ENCODE results near the gene MT4. TPM values are rescaled to one million over a fixed set of nuclear protein-coding genes. Genes with fewer than 3 reads are reported as not detected.

MT4 gene
- total and polyA plus RNA-seq, 2 donors (not counting 1 experiment from before 2014, with no cell fraction given): not detected

DNA sequence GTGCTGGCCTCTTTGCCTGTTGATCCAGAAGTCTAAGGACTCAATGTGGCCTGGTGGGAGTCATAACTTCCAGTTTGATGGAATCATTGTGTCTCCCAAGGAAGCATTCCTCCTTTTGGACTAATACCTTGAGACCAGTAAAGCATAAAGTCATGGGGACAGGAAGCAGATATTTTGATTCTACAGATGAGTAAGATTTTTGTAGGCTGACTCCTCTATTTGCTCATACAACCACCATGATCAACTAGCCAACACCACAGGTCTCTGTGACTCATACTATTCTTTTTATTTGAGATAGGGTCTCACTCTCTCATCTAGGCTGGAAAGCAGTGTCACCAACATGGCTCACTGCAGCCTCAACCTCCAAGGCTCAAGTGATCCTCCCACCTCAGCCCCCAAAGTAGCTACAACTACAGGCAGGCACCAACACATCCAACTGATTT lies 49.7 kb downstream of the MT4 start:
- peak in 1 of 2 donors; percentile 96 for DNase-seq (ENCODE audit: low read depth in 2 of 2)
- H3K9ac ChIP-seq (ENCODE audit: insufficient read depth, low read length): no peak overlapping the region
- no peaks in the 10 kb centered on the region for H3K79me2 ChIP-seq (ENCODE audit: control insufficient read depth, insufficient read depth, low read length)
- no peaks in the 10 kb centered on the region for H3K27me3 ChIP-seq (ENCODE audit: control insufficient read depth, insufficient read depth, low read length)
- H3K9me3 ChIP-seq (ENCODE audit: control insufficient read depth, insufficient read depth, low read depth, low read length): no peaks in the 10 kb centered on the region
- H3K4me3 ChIP-seq (replicated peaks in 1 of 4; ENCODE audit: control extremely low read depth in 1 of 4, insufficient read depth in 1 of 4, low read depth in 3 of 4, low read length in 4 of 4): no peak overlapping the region
- H2AFZ ChIP-seq (ENCODE audit: low read length): no peak overlapping the region
- H3K27ac ChIP-seq (ENCODE audit: insufficient read depth, low read length): peak overlapping the region; percentile 59
- no peaks in the 10 kb centered on the region for H4K20me1 ChIP-seq (ENCODE audit: control insufficient read depth, extremely low read depth, insufficient read depth, low read length)
- TF ChIP-seq, protein P1, sequence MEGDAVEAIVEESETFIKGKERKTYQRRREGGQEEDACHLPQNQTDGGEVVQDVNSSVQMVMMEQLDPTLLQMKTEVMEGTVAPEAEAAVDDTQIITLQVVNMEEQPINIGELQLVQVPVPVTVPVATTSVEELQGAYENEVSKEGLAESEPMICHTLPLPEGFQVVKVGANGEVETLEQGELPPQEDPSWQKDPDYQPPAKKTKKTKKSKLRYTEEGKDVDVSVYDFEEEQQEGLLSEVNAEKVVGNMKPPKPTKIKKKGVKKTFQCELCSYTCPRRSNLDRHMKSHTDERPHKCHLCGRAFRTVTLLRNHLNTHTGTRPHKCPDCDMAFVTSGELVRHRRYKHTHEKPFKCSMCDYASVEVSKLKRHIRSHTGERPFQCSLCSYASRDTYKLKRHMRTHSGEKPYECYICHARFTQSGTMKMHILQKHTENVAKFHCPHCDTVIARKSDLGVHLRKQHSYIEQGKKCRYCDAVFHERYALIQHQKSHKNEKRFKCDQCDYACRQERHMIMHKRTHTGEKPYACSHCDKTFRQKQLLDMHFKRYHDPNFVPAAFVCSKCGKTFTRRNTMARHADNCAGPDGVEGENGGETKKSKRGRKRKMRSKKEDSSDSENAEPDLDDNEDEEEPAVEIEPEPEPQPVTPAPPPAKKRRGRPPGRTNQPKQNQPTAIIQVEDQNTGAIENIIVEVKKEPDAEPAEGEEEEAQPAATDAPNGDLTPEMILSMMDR (conservative IDR thresholded peaks at IDR 0.05 in 1 of 2, IDR thresholded peaks at IDR 0.05 in 1 of 2; ENCODE audit: low read depth in 1 of 2, low read length in 2 of 2): no peak
- no peak for TF ChIP-seq EZH2 (IDR thresholded peaks at IDR 0.05; ENCODE audit: low read length, missing control alignments)
- H3K4me2 ChIP-seq (ENCODE audit: extremely low read depth, insufficient read depth, low read length): no peak overlapping the region
- H3K4me1 ChIP-seq (ENCODE audit: control insufficient read depth, extremely low read depth, insufficient read depth, low read length): peaks cover 36% of the 10 kb centered on the region
- H3K36me3 ChIP-seq (ENCODE audit: control insufficient read depth, insufficient read depth, low read length): no peaks in the 10 kb centered on the region

DNA sequence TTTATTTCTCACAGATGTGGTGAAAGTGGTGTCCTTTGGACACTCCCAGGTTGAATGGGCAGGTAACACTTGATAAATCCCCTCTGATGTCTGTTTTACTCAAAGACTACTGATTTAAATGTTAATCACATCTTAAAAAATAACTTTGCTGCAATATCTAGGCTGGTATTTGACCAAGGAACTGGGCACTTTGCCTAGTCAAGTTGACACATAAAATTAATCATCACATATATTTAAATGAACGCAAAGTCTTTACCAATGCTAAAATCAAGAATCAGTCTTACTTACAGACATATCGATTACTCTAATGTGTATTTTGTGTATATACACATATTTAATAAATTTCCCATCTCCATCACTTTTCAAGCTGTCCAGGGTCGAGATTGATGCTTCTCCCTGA lies 50.5 kb downstream of the MT4 start:
- Histone ChIP-seq H3K9me3 (ENCODE audit: control insufficient read depth, insufficient read depth, low read depth, low read length) (no peaks in the 10 kb centered on the region), H4K20me1 (ENCODE audit: control insufficient read depth, extremely low read depth, insufficient read depth, low read length) (no peaks in the 10 kb centered on the region), H3K4me3 (replicated peaks in 1 of 4; ENCODE audit: control extremely low read depth in 1 of 4, insufficient read depth in 1 of 4, low read depth in 3 of 4, low read length in 4 of 4) (no peak overlapping the region), H2AFZ (ENCODE audit: low read length) (no peak overlapping the region), H3K36me3 (ENCODE audit: control insufficient read depth, insufficient read depth, low read length) (no peaks in the 10 kb centered on the region), H3K9ac (ENCODE audit: insufficient read depth, low read length) (no peak overlapping the region), H3K4me1 (ENCODE audit: control insufficient read depth, extremely low read depth, insufficient read depth, low read length) (peaks cover 32% of the 10 kb centered on the region), H3K79me2 (ENCODE audit: control insufficient read depth, insufficient read depth, low read length) (no peaks in the 10 kb centered on the region), H3K27ac (ENCODE audit: insufficient read depth, low read length) (no peak overlapping the region), H3K27me3 (ENCODE audit: control insufficient read depth, insufficient read depth, low read length) (no peaks in the 10 kb centered on the region), H3K4me2 (ENCODE audit: extremely low read depth, insufficient read depth, low read length) (no peak overlapping the region)
- TF ChIP-seq, protein P1 (conservative IDR thresholded peaks at IDR 0.05 in 1 of 2, IDR thresholded peaks at IDR 0.05 in 1 of 2; ENCODE audit: low read depth in 1 of 2, low read length in 2 of 2): no peak
- TF ChIP-seq EZH2 (IDR thresholded peaks at IDR 0.05; ENCODE audit: low read length, missing control alignments): no peak
- peak; percentile 65 to 66 for DNase-seq (ENCODE audit: low read depth in 2 of 2)

DNA sequence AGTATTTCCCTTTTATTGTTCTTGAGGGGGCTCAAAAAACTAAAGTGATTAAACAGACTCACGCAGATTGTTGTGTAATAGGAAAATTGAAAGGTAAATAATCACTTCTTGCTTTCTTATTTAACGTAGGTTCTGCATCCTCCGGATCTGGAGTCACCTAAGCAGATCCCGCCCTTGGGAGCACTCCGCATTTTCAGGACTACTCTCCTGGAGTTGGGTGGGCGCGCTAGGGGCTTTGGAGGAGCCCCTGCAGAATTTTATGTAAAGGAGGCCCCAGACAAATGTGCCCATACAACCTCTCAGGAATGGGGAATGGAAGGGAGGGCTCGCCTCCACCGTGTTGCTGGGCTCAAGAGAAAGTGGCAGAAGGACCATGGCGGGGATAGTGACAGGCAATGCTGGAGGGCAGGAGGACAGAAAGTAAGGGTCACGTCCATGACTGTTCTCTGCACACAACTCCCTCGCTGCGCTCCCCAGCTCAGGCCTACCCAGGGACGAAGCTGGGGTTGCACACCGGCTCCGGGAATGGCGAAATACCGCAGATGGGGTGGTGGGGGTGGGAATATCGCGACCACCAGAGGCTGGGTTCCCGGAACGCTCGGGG lies 51.8 kb downstream of the MT4 start:
- H3K4me2 ChIP-seq (ENCODE audit: extremely low read depth, insufficient read depth, low read length): peak overlapping the region; percentile 65
- no peaks in the 10 kb centered on the region for H3K9me3 ChIP-seq (ENCODE audit: control insufficient read depth, insufficient read depth, low read depth, low read length)
- H3K36me3 ChIP-seq (ENCODE audit: control insufficient read depth, insufficient read depth, low read length): no peaks in the 10 kb centered on the region
- no peak for DNase-seq (ENCODE audit: low read depth in 2 of 2)
- H3K27me3 ChIP-seq (ENCODE audit: control insufficient read depth, insufficient read depth, low read length): no peaks in the 10 kb centered on the region
- H3K27ac ChIP-seq (ENCODE audit: insufficient read depth, low read length): peak overlapping the region; percentile 77
- TF ChIP-seq, protein P1 (conservative IDR thresholded peaks at IDR 0.05 in 1 of 2, IDR thresholded peaks at IDR 0.05 in 1 of 2; ENCODE audit: low read depth in 1 of 2, low read length in 2 of 2): no peak
- no peak for TF ChIP-seq EZH2 (IDR thresholded peaks at IDR 0.05; ENCODE audit: low read length, missing control alignments)
- peak overlapping the region; percentile 85 for H2AFZ ChIP-seq (ENCODE audit: low read length)
- H3K4me3 ChIP-seq (replicated peaks in 1 of 4; ENCODE audit: control extremely low read depth in 1 of 4, insufficient read depth in 1 of 4, low read depth in 3 of 4, low read length in 4 of 4): peak overlapping the region in 3 of 4 experiments; percentile 19 to 44 (median 31)
- H3K9ac ChIP-seq (ENCODE audit: insufficient read depth, low read length): peak overlapping the region; percentile 36
- H4K20me1 ChIP-seq (ENCODE audit: control insufficient read depth, extremely low read depth, insufficient read depth, low read length): no peaks in the 10 kb centered on the region
- H3K4me1 ChIP-seq (ENCODE audit: control insufficient read depth, extremely low read depth, insufficient read depth, low read length): peaks cover 19% of the 10 kb centered on the region
- no peaks in the 10 kb centered on the region for H3K79me2 ChIP-seq (ENCODE audit: control insufficient read depth, insufficient read depth, low read length)
